Measurements from ENCODE around the gene KCP. TPM values are rescaled to one million over a fixed set of nuclear protein-coding genes. Genes with fewer than 3 reads are reported as not detected.

Gene KCP
- total RNA-seq, 1 donor from 2014 or later: not detected

DNA sequence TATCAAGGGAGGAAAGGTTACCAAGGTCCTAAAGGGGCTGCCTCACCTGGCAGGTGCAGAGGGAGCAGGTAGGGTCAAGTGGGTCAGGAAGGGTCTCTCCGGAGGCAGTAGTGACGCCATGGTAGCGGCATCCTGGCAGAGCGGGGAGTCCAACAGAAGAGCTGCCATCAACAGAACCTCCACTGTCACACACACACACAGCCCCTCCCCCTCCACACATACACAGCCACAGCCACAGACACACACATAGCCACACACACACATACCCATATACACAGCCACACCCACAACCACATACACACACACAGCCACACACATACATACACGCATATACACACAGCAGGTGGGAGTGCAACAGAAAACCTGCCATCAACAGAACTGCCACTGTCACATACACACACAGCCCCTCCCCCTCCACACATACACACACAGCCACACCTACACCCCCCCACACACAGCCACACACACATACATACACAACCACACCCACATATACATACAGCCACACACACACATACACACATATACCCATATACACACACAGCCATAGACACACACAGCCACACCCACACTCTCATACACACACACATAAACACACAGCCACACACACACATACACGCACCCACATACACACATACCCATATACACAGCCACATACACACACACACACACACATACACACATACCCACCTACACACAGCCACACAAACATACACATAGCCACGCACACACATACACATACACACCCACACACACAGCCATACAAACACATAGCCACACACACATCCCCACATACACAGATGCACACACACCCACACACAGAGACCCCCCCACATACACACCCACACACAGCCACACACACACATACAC, 23.1 kb downstream of the KCP start:
- DNase-seq (ENCODE audit: low read depth in 2 of 2): no peak

DNA sequence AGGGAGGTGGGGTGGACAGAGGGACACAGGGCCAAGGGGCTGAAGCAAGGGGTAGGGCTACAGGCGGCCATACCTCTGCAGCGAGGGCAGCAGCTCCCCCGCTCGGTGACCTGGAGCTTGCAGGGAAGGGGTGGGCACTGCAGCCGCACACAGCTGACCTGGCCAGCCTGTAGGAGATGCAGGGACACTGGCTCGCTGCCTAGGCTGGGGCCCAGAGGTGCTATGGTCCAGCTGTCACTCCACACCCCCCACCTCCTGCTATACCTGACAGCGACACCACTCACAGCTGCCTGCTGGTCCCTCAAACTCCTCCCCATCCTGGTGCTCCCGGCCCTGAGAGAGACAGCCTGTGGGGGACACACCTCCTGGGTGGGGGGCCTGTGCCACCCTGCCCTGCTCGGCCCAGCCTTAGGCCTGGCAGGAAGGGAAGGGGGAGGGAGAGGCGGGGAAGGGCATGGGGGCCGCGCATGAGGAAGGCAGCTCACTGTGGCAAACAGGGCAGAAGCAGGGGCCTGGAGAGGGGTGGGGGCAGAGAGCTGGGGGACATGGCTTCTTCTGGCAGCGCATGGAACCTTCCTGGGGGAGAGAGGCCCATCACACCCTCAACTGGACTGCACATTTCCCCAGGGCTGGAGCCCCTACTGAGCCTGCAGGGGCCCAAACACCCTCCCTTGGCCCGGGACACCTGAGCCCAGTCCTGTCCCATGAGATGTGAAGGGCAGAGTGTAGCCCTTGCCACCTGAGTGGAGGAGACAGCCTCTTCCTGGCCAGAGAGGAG, 23.9 kb downstream of the KCP start:
- no peak for DNase-seq (ENCODE audit: low read depth in 2 of 2)

DNA sequence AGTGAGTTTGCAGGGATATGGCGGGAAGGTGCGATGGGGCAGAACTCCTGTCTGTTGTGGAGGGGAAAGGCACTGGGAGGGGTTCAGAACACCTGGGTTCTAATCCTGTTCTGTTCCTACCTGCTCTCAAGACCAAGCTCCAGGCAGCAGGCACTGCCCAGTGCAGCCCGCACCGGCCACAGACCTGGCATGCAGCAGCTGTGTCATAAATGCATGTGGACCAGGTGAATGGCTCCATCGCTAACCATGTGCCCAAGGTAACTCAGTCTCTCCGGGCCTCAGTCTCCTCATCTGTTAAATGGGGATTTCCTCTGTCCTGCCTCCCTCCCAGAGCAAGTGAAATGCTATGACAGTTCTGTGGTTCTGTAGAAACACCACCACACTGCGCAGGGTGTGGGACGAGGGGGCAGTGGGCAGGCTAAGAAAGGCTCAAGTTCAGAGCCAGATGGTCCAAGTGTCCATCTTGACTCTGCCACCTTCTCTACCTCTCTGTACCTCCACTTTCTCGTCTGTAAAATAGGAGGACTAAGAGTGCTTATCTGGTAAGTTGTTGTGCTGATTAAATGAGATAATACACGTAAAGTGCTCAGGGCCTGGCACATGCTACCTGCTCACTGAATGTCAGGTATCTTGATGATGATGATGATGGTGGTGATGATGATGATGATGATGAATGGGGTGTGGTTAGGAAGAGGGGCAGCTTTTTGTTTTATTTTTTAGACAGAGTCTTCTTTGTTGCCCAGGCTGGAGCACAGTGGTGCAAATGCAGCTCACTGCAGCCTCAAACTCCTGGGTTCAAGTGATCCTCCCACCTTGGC, 24.9 kb downstream of the KCP start:
- DNase-seq (ENCODE audit: low read depth in 2 of 2): no peak

DNA sequence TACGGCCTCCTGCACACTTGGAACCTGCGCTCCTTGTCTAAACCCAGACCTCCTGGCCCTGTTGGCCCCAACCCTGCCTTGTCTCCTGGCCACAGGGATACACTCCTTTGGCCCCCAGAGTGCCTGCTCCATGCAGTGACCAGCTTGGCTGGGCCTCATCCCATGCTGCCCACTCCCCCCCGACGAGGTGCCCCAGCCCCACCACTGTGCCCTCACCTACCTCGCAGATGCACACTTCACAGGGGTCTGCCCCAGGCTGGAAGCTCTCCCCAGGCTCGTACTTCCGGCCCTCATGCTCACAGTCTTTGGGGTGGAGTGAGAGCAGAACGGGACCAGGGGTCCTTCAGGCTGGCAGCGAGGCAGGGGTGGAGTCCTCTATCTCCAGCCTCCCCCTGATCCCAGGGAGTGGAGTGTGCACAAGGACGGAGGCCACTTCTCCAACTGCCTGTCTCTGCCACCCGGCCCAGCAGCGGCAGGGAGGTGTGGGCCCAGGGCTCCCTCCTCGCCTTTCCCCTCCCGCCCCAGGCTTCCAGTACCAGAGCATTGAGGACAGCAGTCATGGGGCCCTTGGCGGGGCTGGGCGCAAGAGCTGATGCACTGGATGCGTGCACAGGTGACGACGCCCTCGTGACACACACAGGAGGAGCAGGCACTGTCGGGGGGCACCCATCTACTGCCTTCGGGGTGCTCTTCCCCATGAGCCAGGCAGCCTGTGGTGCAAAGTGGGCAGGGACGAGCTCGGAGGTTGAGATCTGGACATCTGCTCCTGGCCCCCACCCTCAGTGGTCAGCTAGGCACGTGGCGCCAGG, 25.7 kb downstream of the KCP start:
- no peak for DNase-seq (ENCODE audit: low read depth in 2 of 2)

DNA sequence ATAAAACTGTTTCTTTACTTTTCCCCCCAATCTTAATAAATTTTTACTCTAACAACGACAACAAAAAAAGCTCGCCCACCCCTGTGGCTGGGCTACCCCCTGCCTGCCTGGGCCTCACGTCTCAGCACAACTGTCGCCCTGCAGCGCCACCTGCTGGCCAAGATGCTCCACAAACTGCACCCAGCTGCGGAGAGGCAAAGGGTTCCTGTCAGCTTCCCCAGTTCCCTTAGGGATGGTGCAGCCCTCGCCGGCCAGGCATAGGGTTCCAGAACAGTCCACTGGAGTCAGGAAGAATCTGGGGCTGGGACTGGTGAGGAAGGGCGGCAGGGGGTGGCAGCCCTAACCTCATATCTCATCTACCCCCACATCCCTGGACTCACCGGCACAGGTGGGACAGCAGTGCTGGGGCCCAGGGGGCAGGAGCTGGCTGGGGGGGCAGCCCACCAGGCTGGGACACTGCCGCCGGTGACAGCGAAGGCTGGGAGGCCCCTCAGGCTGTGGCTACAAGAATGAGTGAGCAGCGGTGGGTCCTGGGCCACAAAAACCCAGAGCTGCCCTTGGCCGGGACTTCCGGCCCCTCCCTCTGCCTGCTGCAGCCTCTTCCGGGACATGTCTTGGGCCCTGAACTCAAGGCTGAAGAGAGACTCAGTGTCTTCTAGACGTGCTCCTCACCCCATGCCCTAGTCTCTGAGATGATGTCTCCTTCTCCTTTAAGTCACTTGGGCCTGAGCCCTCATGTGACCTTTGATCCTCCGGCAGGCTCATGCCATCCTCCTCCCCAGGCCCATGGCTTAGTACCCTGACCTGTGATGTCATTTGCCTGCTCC, 26.7 kb downstream of the KCP start:
- peak; percentile 71 to 72 for DNase-seq (ENCODE audit: low read depth in 2 of 2)

DNA sequence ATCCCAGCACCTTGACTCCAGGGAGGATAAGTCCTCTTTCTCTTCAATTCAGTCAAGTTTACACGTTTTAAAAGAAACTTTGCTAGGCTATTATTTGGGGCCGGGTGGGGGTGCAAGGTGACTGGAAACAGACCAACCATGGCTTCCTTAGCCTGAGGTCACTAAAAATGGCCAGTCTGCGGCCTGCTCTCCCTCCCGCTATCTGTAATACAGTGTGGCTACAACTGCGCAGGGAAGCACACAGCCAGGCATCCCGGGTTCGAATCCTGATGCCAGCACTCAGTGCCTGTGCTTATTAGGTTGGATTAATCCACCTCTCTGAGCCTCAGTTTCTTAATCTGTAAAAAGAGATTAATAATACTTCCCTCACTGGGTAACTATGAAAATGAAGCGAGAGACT, 28.4 kb downstream of the KCP start:
- DNase-seq (ENCODE audit: low read depth in 2 of 2): no peak

DNA sequence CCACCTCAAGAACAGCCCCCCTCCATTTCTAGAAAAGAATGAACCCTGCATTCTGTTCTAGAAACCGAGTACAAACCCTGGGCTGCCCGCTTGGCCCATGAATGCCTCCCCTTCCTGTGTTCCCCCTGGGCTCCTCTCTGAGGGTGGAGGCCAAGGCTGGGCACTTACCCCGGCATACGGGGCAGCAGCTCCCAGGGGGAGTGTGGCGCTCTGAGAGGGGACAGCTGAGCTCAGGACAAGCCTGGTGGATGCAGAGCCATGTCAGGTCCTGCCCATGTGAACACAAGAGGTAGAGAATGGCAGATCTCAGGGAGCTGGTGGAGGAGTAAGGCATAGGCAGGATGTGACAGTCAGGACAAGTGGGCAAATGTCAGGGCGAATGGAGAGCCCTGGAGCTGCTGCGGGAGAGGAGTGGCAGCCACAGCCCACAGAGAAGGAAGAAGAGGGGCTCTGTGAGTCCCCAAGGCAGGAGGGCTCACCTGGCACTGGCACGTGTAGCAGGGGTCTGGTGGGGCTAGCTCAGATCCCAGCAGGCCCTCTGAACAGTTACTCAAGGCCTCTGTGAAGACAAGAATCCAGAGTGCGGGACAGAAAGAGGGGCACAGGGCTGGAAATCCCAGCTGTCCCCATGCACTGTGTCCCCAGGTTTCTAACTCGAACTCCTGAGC, 28.9 kb downstream of the KCP start:
- no peak for DNase-seq (ENCODE audit: low read depth in 2 of 2)

DNA sequence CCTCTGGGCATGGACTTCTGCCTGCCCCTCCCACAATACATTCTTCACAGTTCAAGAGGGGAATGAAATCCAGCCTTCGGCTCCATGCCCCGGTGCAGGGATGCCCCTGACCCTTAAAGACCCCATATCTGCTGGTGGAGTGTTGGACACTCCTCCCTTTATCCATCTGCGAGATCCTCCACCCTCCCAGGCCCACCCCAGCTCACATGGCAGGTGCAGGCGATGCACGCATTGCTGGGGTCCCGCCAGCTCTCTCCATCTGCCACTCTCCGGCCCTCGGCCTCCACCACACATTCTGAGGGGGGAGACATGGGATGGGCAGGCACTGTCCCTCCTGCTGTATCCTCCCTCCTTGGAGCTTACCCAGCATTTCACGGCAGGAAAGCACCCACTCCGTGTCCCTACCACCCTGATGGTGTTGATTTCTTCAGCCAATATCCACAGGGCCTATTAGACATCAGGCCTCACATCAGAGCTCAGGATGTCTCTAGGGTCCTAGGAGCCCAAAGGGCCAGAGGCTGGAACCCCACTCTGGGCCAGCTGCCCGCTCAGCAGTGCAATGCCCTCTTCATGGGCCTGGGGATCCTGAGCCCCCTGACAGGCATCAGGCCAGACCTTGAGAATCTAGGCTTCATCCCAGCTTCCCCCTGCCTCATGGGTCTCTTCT, 29.6 kb downstream of the KCP start:
- no peak for DNase-seq (ENCODE audit: low read depth in 2 of 2)

DNA sequence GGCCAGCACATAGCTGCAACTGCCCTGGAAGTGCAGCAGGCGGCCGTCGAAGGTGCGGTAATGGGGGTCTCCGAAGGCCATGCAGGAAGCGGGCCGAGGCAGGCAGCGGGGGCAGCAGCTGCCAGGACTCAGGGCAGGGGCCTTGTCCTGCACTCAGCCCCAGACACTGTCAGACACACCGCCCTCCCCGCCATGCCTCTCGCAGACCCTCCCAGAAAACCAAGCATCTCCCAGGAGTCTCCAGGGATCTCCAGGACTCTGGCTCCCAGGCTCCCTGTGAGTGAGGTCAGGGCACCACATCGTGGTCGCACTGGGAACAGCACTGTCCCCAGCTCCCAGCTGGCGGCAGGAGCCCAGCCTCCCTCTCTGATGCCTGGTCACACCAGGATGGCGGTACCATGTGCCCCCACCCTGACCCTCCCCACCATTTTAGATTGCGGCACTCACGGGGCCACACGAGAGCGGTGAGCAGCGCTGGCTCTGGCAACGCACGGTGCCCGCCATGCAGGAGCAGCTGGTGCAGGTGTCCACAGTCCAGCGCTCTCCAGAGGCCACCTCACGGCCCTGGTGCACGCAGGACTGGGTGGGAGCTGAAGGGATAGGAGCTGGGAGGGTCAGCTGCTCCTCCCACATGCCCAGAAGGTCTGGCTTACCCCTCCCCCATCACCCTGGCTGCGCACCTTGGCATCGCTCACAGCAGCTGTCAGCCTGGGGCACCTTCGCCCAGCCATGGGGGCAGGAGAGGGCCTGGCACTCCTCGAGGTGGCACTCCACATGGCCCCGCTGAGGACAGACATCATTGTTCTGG, 30.4 kb downstream of the KCP start:
- peak; percentile 67 to 72 for DNase-seq (ENCODE audit: low read depth in 2 of 2)

DNA sequence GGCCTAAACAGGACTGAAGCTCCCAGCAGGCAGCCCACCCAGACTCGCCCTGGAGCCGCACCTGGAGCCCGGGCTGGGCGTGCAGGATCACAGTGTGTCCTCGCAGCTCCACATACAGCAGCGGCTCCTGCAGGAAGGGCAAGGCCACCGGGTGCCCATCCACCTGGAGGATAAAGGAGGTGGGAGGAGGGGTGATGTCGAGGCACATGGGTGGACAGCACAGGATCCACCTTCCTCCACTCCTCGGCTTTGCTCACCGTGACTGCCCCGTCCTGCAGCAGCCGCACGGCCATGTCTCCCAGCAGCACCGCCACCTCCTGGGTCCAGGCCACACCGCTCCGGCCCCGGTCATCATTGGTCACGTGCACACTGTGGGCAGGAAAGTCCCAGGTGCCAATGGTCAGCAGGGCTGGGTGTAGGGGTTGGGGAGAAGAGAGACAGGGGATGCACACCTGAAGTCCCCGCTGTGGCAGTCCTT, 31.0 kb downstream of the KCP start:
- DNase-seq (ENCODE audit: low read depth in 2 of 2): no peak

DNA sequence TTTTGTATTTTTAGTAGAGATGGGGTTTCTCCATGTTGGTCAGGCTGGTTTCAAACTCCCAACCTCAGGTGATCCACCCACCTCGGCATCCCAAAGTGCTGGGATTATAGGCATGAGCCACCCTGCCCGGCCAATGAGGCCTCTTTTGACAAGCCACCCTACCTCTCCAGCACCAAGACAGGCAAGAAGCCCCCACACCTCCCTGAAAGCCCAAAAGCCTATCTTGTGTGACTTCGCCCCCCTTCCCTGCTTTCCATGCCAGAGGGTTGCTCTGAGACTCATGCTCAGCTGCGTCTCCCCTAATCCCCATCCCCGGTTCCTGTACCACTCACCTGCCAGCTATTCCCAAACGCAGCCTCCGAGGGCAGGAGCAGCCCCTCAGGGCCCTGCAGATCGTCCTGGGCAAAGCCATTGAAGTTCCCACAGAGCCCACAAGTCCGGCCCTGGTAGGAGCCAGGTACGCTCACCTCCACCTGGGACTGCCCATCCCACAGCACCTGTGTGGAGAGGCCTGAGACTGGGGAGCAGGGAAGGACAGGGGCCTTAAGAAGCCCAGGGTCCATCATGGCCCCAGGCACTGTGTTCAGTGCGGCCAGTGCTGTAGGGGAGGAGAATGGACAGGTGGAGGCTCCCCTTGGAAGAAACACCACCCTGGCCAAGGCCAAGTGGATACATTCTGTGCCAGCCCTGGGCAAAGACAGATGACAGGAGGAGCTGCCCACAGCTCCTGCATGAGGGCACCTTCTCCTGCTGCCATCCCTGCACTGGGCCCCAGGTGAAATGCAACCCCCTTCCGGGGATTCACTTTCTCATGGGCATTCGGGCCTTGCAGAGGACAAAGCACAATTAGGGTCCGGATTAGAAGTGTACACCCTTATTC, 32.0 kb downstream of the KCP start:
- no peak for DNase-seq (ENCODE audit: low read depth in 2 of 2)

DNA sequence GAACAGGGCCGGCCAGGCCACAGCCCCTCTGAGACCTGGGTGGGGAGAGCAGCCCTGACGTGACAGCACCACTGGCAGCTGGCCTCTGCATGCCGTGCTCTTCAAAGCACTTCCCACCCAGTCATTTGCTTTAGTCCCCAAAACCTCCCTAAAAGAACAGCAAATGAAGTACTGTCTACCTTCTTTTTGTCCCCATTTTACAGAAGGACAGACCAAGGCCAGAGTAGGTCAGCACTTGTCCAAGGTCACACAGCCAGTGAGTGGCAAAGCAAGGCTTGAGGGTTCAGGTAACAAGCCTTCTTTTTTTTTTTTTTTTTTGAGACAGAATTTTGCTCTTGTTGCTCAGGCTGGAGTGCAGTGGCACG, 32.8 kb downstream of the KCP start:
- DNase-seq (ENCODE audit: low read depth in 2 of 2): no peak

DNA sequence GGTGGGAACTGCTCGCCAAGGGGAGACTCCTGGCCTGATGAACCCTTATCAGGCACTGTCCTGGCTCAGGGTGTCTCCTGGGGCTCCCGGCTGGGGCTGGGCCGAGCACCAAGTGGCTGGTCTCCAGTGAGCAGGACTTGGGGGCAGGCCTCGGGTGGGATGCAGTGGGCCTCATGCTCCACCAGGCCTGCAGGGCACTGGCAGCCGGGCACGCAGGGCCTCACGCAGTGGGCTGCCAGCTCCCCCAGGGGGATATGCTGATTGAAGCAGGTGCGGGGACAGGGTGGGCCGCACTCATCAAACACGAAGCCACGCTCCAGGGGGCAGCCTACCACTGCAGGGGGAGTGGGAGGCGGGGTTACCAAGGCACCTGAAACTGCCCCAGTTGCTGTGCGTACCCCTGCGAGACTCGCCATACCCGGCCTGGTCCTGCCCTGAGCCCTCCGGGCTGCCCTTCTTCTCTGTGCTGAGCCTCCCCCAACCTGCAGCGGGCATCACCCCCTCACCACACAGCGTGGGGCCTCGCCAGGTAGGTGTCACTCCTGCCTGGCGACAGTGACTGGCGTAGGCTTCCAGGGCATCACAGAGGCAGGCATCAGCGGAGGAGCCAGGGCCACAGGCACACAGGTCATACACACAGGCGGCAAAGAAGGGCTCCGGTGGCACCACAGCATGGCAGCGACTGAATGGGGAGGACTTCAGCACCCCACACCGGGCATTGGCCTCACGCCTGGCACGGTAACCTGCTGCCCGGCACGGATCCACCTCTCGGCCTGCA, 33.3 kb downstream of the KCP start:
- DNase-seq (ENCODE audit: low read depth in 2 of 2): no peak

DNA sequence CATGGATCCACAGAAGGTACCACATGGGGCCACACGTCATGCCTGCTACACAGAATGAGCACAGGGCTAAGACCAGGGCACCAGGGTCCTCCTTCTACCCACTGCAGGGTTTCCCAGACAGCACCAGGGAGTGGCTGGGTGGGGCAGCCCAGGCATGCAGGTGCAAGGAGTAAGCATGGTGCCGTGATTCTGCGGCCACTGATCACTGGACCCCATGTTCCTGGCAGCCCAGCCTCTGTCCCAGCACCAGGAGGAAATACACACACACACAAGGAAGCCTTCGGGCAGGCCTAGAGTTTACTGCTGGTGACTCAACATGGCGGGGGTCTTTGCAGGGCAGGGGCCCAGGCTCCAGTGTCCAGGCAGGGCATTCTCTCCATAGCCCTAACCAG, 33.9 kb downstream of the KCP start:
- DNase-seq (ENCODE audit: low read depth in 2 of 2): no peak

DNA sequence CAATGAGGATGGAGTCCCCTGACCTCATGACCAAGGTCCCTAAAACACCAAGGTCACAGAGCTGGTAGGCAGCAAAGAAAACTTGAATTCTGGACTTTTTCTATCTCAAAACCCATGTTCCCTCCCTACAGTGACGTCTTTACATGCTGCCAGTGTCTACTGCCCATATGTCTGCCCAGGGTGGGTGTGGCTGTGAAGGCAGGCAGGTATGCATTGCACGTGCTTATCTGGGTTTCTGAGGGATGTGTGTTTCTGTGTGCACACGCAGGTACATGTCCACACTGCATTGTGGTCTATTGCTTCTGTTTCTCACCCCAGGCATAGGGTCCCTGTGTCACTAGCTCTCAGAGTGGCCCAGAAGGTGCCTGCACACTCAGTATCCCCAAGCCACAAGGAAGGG, 34.4 kb downstream of the KCP start:
- DNase-seq (ENCODE audit: low read depth in 2 of 2): no peak

DNA sequence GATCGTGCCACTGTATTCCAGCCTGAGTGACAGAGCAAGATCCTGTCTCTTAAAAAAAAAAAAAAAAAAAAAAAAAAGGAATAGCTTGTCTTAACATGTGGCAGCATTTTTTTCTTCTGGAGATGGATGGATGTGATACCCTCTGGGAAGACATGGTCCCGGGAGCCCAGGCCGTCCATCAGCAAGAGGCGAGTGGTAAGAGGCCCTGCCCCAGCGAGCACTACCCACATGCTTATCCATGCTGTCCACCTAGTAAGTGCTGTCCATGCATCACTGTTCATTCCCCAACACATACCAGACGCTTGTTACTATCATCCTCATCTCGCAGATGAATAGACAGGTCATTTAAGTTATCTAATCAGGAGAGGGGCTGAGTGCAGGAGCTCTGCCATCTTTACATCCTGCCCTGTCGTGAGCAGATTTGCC, 35.0 kb downstream of the KCP start:
- no peak for DNase-seq (ENCODE audit: low read depth in 2 of 2)

All from lung microvascular endothelial cell (primary cell).